ENCODE data around the gene DCC. TPM values are rescaled to one million over a fixed set of nuclear protein-coding genes. Genes with fewer than 3 reads are reported as not detected.

Gene DCC
- total and polyA plus RNA-seq, 2 donors from 2014 or later: 3.9 TPM; not detected in 1

GRCh38 chr18:52403291-52404021 lies 63.5 kb downstream of the DCC start:
- no peak for FAIRE-seq
- Histone ChIP-seq H3K4me3 (ENCODE audit: low read length in 3 of 3) (no peak overlapping the region), H3K36me3 (ENCODE audit: control insufficient read depth in 2 of 3, insufficient read depth in 3 of 3, low read length in 3 of 3) (no peaks in the 10 kb centered on the region), H3K9ac (ENCODE audit: low read length in 3 of 3) (no peak overlapping the region), H3K4me1 (ENCODE audit: control insufficient read depth in 2 of 3, insufficient read depth in 2 of 3, low read depth in 1 of 3, low read length in 3 of 3) (no peaks in the 10 kb centered on the region), H3K27me3 (ENCODE audit: control insufficient read depth, insufficient read depth, low read length) (no peaks in the 10 kb centered on the region), H3K9me3 (ENCODE audit: control insufficient read depth in 2 of 3, insufficient read depth in 1 of 3, low read length in 3 of 3) (no peaks in the 10 kb centered on the region), H3K27ac (ENCODE audit: low read depth in 2 of 2, low read length in 2 of 2) (no peak overlapping the region)
- intact Hi-C loops (cut with DNase I): no loop called here
- DNase-seq: no peak
- TF ChIP-seq CTCF (IDR thresholded peaks at IDR 0.05; ENCODE audit: borderline replicate concordance, extremely low read depth, insufficient read depth): no peak

GRCh38 chr18:52408800-52409302 lies 68.9 kb downstream of the DCC start:
- FAIRE-seq: no peak
- intact Hi-C loops (cut with DNase I): no loop called here
- no peak for TF ChIP-seq CTCF (IDR thresholded peaks at IDR 0.05; ENCODE audit: borderline replicate concordance, extremely low read depth, insufficient read depth)
- no peaks in the 10 kb centered on the region for H3K27me3 ChIP-seq (ENCODE audit: control insufficient read depth, insufficient read depth, low read length)
- no peak overlapping the region for H3K27ac ChIP-seq (ENCODE audit: low read depth in 2 of 2, low read length in 2 of 2)
- H3K4me1 ChIP-seq (ENCODE audit: control insufficient read depth in 2 of 3, insufficient read depth in 2 of 3, low read depth in 1 of 3, low read length in 3 of 3): no peaks in the 10 kb centered on the region
- no peak overlapping the region for H3K4me3 ChIP-seq (ENCODE audit: low read length in 3 of 3)
- no peak overlapping the region for H3K9ac ChIP-seq (ENCODE audit: low read length in 3 of 3)
- peak in 1 of 5 donors; percentile 28 for DNase-seq
- H3K36me3 ChIP-seq (ENCODE audit: control insufficient read depth in 2 of 3, insufficient read depth in 3 of 3, low read length in 3 of 3): no peaks in the 10 kb centered on the region
- no peaks in the 10 kb centered on the region for H3K9me3 ChIP-seq (ENCODE audit: control insufficient read depth in 2 of 3, insufficient read depth in 1 of 3, low read length in 3 of 3)

GRCh38 chr18:52409727-52410126 lies 69.7 kb downstream of the DCC start:
- Histone ChIP-seq H3K9ac (ENCODE audit: low read length in 3 of 3) (no peak overlapping the region), H3K27ac (ENCODE audit: low read depth in 2 of 2, low read length in 2 of 2) (no peak overlapping the region), H3K4me3 (ENCODE audit: low read length in 3 of 3) (no peak overlapping the region), H3K36me3 (ENCODE audit: control insufficient read depth in 2 of 3, insufficient read depth in 3 of 3, low read length in 3 of 3) (no peaks in the 10 kb centered on the region), H3K4me1 (ENCODE audit: control insufficient read depth in 2 of 3, insufficient read depth in 2 of 3, low read depth in 1 of 3, low read length in 3 of 3) (no peaks in the 10 kb centered on the region), H3K9me3 (ENCODE audit: control insufficient read depth in 2 of 3, insufficient read depth in 1 of 3, low read length in 3 of 3) (no peaks in the 10 kb centered on the region), H3K27me3 (ENCODE audit: control insufficient read depth, insufficient read depth, low read length) (no peaks in the 10 kb centered on the region)
- DNase-seq (no peak), FAIRE-seq (no peak)
- TF ChIP-seq CTCF (IDR thresholded peaks at IDR 0.05; ENCODE audit: borderline replicate concordance, extremely low read depth, insufficient read depth): no peak
- intact Hi-C loops (cut with DNase I): no loop called here

All from kidney (tissue), 14 donors.